Measurements from ENCODE around the gene STK38L.

STK38L gene

GRCh38 chr12:27270148-27270547 lies 26.1 kb downstream of the STK38L start (continued):
- TF ChIP-seq PRDM2 (tag by site-specific recombination; IDR thresholded peaks at IDR 0.05; ENCODE audit: borderline replicate concordance) = no peak

- Histone ChIP-seq H3K4me1 (ENCODE audit: control insufficient read depth, insufficient read depth, low read length) (peaks cover 11% of the 10 kb centered on the region), H3K4me3 (ENCODE audit: low read depth, low read length) (no peak overlapping the region), H3K36me3 (ENCODE audit: control insufficient read depth in 2 of 2, insufficient read depth in 1 of 2, low read length in 2 of 2) (no peaks in the 10 kb centered on the region; a peak in 1 of 3 replicates), H3K9me3 (ENCODE audit: control insufficient read depth, insufficient read depth, low read depth, low read length) (no peaks in the 10 kb centered on the region), H3K27ac (ENCODE audit: extremely low read depth, low read depth, low read length) (no peak overlapping the region)
- ChIA-PET POLR2A (interaction anchor here (0.8 kb wide), 1 partner anchor 27 kb away, joined by 3 read pairs; the partner anchor contains the start of gene STK38L), CTCF (interaction anchor here (0.7 to 1.0 kb wide), 2 partner anchors 35 to 109 kb away, joined by 3 read pairs; no protein-coding TSS in a partner anchor)
- TF ChIP-seq ZNF501 (tag by site-specific recombination; IDR thresholded peaks at IDR 0.05) = no peak
- TF ChIP-seq, protein P1, sequence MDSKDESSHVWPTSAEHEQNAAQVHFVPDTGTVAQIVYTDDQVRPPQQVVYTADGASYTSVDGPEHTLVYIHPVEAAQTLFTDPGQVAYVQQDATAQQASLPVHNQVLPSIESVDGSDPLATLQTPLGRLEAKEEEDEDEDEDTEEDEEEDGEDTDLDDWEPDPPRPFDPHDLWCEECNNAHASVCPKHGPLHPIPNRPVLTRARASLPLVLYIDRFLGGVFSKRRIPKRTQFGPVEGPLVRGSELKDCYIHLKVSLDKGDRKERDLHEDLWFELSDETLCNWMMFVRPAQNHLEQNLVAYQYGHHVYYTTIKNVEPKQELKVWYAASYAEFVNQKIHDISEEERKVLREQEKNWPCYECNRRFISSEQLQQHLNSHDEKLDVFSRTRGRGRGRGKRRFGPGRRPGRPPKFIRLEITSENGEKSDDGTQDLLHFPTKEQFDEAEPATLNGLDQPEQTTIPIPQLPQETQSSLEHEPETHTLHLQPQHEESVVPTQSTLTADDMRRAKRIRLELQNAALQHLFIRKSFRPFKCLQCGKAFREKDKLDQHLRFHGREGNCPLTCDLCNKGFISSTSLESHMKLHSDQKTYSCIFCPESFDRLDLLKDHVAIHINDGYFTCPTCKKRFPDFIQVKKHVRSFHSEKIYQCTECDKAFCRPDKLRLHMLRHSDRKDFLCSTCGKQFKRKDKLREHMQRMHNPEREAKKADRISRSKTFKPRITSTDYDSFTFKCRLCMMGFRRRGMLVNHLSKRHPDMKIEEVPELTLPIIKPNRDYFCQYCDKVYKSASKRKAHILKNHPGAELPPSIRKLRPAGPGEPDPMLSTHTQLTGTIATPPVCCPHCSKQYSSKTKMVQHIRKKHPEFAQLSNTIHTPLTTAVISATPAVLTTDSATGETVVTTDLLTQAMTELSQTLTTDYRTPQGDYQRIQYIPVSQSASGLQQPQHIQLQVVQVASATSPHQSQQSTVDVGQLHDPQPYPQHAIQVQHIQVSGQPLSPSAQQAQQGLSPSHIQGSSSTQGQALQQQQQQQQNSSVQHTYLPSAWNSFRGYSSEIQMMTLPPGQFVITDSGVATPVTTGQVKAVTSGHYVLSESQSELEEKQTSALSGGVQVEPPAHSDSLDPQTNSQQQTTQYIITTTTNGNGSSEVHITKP (tag by site-specific recombination; IDR thresholded peaks at IDR 0.05) = no peak
- no peak for TF ChIP-seq WT1 (tag by site-specific recombination; IDR thresholded peaks at IDR 0.05)
- no peak for TF ChIP-seq ZXDB (tag by site-specific recombination; IDR thresholded peaks at IDR 0.05)
- TF ChIP-seq GLIS2 (tag by site-specific recombination; IDR thresholded peaks at IDR 0.05) = no peak
- TF ChIP-seq MYNN (tag by site-specific recombination; IDR thresholded peaks at IDR 0.05; ENCODE audit: borderline replicate concordance) = no peak
- TF ChIP-seq ZNF776 (tag by site-specific recombination; IDR thresholded peaks at IDR 0.05; ENCODE audit: borderline replicate concordance) = no peak
- no peak for TF ChIP-seq TCF7L2 (IDR thresholded peaks at IDR 0.05; ENCODE audit: borderline replicate concordance, low read depth, low read length)
- TF ChIP-seq ZSCAN18 (tag by site-specific recombination; IDR thresholded peaks at IDR 0.05) = no peak
- no peak for TF ChIP-seq ZNF23 (tag by site-specific recombination; IDR thresholded peaks at IDR 0.05; ENCODE audit: borderline replicate concordance)
- no peak for TF ChIP-seq ZBTB21 (tag by site-specific recombination; IDR thresholded peaks at IDR 0.05)
- no peak for TF ChIP-seq BCL6B (tag by site-specific recombination; IDR thresholded peaks at IDR 0.05)
- TF ChIP-seq HOXC10 (CRISPR knock-in tag; IDR thresholded peaks at IDR 0.05) = no peak
- TF ChIP-seq ZBTB8A (tag by site-specific recombination; IDR thresholded peaks at IDR 0.05) = no peak
Observed at GRCh38 chr12:27271206-27271605, 27.1 kb downstream of the STK38L start.
